ENCODE results near the gene SFI1. TPM values are rescaled to one million over a fixed set of nuclear protein-coding genes. Genes with fewer than 3 reads are reported as not detected.

The SFI1 gene
- total and polyA plus RNA-seq, 2 experiments from 2014 or later: 16.1 to 23.3 TPM

DNA sequence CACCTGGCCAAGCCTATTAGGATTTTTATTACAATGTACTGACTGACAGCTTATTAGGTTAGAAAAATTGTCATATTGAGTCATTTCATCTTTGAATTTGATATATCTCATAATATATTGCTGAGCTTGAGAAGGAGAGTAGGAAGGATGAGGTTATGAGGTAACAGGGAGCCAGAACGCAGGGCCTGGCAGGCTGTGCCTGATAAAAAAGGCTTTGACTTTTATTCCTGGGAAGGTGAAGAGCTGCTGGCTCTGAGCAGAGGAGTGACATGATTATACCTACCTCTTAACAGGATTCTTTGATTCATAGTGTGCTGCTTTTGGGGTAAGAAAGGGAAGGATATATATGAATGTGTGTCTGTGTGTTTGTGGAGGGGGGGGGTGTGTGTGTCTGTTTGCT, 70.9 kb downstream of the SFI1 start:
- Histone ChIP-seq H3K9me3 (ENCODE audit: low read depth) (no peaks in the 10 kb centered on the region), H3K27ac (no peak overlapping the region), H3K4me2 (no peak overlapping the region), H3K9me2 (replicated peaks; ENCODE audit: insufficient read depth) (no peaks in the 10 kb centered on the region), H3K79me2 (no peaks in the 10 kb centered on the region), H3K27me3 (no peaks in the 10 kb centered on the region), H3K4me1 (ENCODE audit: insufficient read depth) (no peaks in the 10 kb centered on the region), H4K20me1 (ENCODE audit: insufficient read depth, poor library complexity, severe bottlenecking) (no peaks in the 10 kb centered on the region), H2AFZ (no peak overlapping the region), H3K36me3 (replicated peaks; ENCODE audit: insufficient read depth, low read depth) (no peaks in the 10 kb centered on the region), H3K4me3 (no peak overlapping the region)
- 67% methylated on average over 1 of the region's 1 CpG for WGBS (ENCODE audit: low lambda C conversion rate, missing lambda C conversion rate)
- TF ChIP-seq EZH2phosphoT487 (IDR thresholded peaks at IDR 0.05; ENCODE audit: low read depth, severe bottlenecking, unreplicated experiment): no peak
- TF ChIP-seq, protein P1, sequence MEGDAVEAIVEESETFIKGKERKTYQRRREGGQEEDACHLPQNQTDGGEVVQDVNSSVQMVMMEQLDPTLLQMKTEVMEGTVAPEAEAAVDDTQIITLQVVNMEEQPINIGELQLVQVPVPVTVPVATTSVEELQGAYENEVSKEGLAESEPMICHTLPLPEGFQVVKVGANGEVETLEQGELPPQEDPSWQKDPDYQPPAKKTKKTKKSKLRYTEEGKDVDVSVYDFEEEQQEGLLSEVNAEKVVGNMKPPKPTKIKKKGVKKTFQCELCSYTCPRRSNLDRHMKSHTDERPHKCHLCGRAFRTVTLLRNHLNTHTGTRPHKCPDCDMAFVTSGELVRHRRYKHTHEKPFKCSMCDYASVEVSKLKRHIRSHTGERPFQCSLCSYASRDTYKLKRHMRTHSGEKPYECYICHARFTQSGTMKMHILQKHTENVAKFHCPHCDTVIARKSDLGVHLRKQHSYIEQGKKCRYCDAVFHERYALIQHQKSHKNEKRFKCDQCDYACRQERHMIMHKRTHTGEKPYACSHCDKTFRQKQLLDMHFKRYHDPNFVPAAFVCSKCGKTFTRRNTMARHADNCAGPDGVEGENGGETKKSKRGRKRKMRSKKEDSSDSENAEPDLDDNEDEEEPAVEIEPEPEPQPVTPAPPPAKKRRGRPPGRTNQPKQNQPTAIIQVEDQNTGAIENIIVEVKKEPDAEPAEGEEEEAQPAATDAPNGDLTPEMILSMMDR (IDR thresholded peaks at IDR 0.05; ENCODE audit: poor library complexity): no peak
- TF ChIP-seq EZH2 (IDR thresholded peaks at IDR 0.05; ENCODE audit: borderline replicate concordance): no peak
- DNase-seq (ENCODE audit: low spot score): no peak

DNA sequence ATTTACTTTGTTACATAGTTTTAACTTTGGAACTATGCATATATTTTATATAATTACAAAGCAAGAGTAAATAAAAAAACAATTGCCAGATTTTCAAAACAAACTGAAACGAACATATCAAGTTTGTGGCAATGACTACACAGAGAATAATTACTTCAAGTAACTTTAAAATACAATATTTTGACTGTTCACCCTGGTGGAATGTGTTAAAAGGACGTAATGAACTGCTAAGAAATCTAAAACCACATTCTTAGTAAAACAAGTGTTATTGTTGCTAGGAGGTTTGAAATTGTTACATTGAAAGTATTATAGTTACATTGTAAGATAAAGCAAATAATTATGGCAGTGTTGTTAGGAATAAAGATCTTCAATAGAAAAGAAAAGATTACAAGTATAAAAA, 71.4 kb downstream of the SFI1 start:
- no peak for TF ChIP-seq EZH2phosphoT487 (IDR thresholded peaks at IDR 0.05; ENCODE audit: low read depth, severe bottlenecking, unreplicated experiment)
- no peak for TF ChIP-seq EZH2 (IDR thresholded peaks at IDR 0.05; ENCODE audit: borderline replicate concordance)
- TF ChIP-seq, protein P1 (IDR thresholded peaks at IDR 0.05; ENCODE audit: poor library complexity): no peak
- Histone ChIP-seq H3K4me2 (no peak overlapping the region), H3K27me3 (no peaks in the 10 kb centered on the region), H3K4me1 (ENCODE audit: insufficient read depth) (no peaks in the 10 kb centered on the region), H3K4me3 (no peak overlapping the region), H4K20me1 (ENCODE audit: insufficient read depth, poor library complexity, severe bottlenecking) (no peaks in the 10 kb centered on the region), H3K27ac (no peak overlapping the region), H2AFZ (no peak overlapping the region), H3K36me3 (replicated peaks; ENCODE audit: insufficient read depth, low read depth) (no peaks in the 10 kb centered on the region), H3K9me3 (ENCODE audit: low read depth) (no peaks in the 10 kb centered on the region), H3K9me2 (replicated peaks; ENCODE audit: insufficient read depth) (no peaks in the 10 kb centered on the region), H3K79me2 (no peaks in the 10 kb centered on the region)
- 89% methylated on average over 2 of the region's 2 CpGs for WGBS (ENCODE audit: low lambda C conversion rate, missing lambda C conversion rate)
- DNase-seq (ENCODE audit: low spot score): no peak

DNA sequence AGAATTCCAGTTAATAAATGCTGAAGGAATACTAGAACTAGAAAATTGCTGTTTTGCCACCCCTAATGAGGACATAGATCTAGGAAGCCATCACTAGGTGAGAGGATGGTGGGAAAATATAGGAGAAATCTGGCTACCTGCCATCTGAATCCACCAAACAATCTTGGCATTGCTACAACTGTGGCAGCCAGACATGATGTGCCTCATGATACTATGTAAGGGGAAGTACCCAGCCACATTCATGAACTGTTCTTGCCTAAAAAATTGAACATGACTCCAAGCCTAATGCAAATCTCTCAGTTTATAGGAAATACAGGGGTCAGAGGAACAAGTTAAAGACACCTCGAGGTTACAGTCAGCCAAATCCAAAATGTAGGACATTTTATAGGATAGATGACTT, 72.8 kb downstream of the SFI1 start:
- H3K9me2 ChIP-seq (replicated peaks; ENCODE audit: insufficient read depth): no peaks in the 10 kb centered on the region
- H3K9me3 ChIP-seq (ENCODE audit: low read depth): no peaks in the 10 kb centered on the region
- DNase-seq (ENCODE audit: low spot score): no peak
- H3K4me1 ChIP-seq (ENCODE audit: insufficient read depth): no peaks in the 10 kb centered on the region
- no peaks in the 10 kb centered on the region for H4K20me1 ChIP-seq (ENCODE audit: insufficient read depth, poor library complexity, severe bottlenecking)
- H3K79me2 ChIP-seq: no peaks in the 10 kb centered on the region
- H3K36me3 ChIP-seq (replicated peaks; ENCODE audit: insufficient read depth, low read depth): no peaks in the 10 kb centered on the region
- no peak overlapping the region for H3K4me3 ChIP-seq
- no peak overlapping the region for H3K4me2 ChIP-seq
- no peak overlapping the region for H2AFZ ChIP-seq
- no peak overlapping the region for H3K27ac ChIP-seq
- TF ChIP-seq EZH2phosphoT487 (IDR thresholded peaks at IDR 0.05; ENCODE audit: low read depth, severe bottlenecking, unreplicated experiment) (no peak), EZH2 (IDR thresholded peaks at IDR 0.05; ENCODE audit: borderline replicate concordance) (no peak)
- TF ChIP-seq, protein P1 (IDR thresholded peaks at IDR 0.05; ENCODE audit: poor library complexity): no peak
- 93% methylated on average over 1 of the region's 1 CpG for WGBS (ENCODE audit: low lambda C conversion rate, missing lambda C conversion rate)
- no peaks in the 10 kb centered on the region for H3K27me3 ChIP-seq

DNA sequence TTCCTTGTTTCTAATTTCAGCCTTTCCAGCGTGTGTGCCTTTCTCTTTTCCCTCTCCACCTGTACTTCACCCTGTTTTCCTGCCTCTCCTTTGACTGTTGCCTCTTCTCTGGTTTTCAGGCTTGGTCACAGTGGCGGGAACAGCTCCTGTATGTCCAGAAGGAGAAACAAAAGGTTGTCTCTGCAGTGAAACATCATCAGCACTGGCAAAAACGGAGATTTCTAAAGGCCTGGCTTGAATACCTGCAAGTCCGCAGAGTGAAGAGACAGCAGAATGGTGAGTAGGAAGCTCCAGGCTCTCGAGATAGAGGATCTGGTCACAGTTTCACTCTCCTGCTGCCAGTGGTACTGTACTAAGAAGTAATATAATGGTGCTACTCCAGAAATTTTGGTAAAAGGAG, 76.6 kb downstream of the SFI1 start:
- H4K20me1 ChIP-seq (ENCODE audit: insufficient read depth, poor library complexity, severe bottlenecking): no peaks in the 10 kb centered on the region
- H2AFZ ChIP-seq: no peak overlapping the region
- no peak overlapping the region for H3K27ac ChIP-seq
- H3K79me2 ChIP-seq: no peaks in the 10 kb centered on the region
- WGBS (ENCODE audit: low lambda C conversion rate, missing lambda C conversion rate): 91% methylated on average over 5 of the region's 5 CpGs
- H3K4me2 ChIP-seq: no peak overlapping the region
- TF ChIP-seq, protein P1 (IDR thresholded peaks at IDR 0.05; ENCODE audit: poor library complexity): no peak
- TF ChIP-seq EZH2phosphoT487 (IDR thresholded peaks at IDR 0.05; ENCODE audit: low read depth, severe bottlenecking, unreplicated experiment): no peak
- no peak for TF ChIP-seq EZH2 (IDR thresholded peaks at IDR 0.05; ENCODE audit: borderline replicate concordance)
- no peaks in the 10 kb centered on the region for H3K9me2 ChIP-seq (replicated peaks; ENCODE audit: insufficient read depth)
- DNase-seq (ENCODE audit: low spot score): no peak
- H3K4me1 ChIP-seq (ENCODE audit: insufficient read depth): no peaks in the 10 kb centered on the region
- no peaks in the 10 kb centered on the region for H3K36me3 ChIP-seq (replicated peaks; ENCODE audit: insufficient read depth, low read depth)
- H3K27me3 ChIP-seq: no peaks in the 10 kb centered on the region
- no peaks in the 10 kb centered on the region for H3K9me3 ChIP-seq (ENCODE audit: low read depth)
- no peak overlapping the region for H3K4me3 ChIP-seq

All from hepatocyte (in vitro differentiated cells).